Upper lobe of left lung (tissue), 4 donors: ENCODE results near the gene DDA1.

Experiments
- EP300 ChIP-seq, 4 donors: sonication (generic); formaldehyde crosslinking; IDR thresholded peaks; one replicate each; pipeline ENCODE4 v1.5.1; 2017; ENCODE audit warnings: antibody characterized with exemption in 4 of 4, control low read depth in 2 of 4
- POLR2A ChIP-seq, 4 donors: fragments of 450-650 bp; IDR thresholded peaks; one replicate each; pipeline ENCODE4 v1.5.1; 2016 to 2017; ENCODE audit warnings: antibody characterized with exemption in 4 of 4, mild to moderate bottlenecking in 2 of 4
- TF ChIP-seq, protein P1 (sequence below), 6 experiments: fragments of 450-650 bp in 4 of 6; fragments of 200-600 bp in 2 of 6; sonication (generic) in 2 of 6; IDR thresholded peaks; one replicate each; pipeline ENCODE4 v1.5.1; 2016 to 2019; ENCODE audit warnings: antibody characterized with exemption in 6 of 6

DNA sequence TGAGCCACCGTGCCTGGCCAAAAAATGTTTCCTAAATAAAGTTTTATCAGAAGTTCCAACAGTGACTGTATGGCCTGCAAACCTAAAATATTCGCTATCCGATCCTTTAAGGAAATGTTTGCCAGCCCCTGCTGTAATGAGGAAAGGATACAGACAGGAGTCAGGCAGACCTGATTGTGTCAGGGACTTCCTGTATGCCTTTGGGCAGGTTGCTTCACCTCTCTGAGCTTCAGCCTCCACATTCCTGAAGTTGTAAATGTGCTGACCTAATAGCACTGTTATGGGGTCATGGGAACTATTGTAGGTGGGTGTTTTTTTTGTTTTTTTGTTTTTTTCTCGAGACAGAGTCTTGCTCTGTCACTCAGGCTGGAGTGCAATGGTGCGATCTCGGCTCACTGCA, 12.4 kb upstream of the DDA1 start:
- TF ChIP-seq, protein P1, sequence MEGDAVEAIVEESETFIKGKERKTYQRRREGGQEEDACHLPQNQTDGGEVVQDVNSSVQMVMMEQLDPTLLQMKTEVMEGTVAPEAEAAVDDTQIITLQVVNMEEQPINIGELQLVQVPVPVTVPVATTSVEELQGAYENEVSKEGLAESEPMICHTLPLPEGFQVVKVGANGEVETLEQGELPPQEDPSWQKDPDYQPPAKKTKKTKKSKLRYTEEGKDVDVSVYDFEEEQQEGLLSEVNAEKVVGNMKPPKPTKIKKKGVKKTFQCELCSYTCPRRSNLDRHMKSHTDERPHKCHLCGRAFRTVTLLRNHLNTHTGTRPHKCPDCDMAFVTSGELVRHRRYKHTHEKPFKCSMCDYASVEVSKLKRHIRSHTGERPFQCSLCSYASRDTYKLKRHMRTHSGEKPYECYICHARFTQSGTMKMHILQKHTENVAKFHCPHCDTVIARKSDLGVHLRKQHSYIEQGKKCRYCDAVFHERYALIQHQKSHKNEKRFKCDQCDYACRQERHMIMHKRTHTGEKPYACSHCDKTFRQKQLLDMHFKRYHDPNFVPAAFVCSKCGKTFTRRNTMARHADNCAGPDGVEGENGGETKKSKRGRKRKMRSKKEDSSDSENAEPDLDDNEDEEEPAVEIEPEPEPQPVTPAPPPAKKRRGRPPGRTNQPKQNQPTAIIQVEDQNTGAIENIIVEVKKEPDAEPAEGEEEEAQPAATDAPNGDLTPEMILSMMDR (IDR thresholded peaks at IDR 0.05), result no peak
- TF ChIP-seq POLR2A (IDR thresholded peaks at IDR 0.05) (no peak), EP300 (IDR thresholded peaks at IDR 0.05) (no peak)
